ES-I3 (cell line): Measurements from ENCODE around the gene AAGAB.

ENCODE experiments used
- H3K36me3 ChIP-seq: 2 replicates; pipeline ENCODE4 v1.6.1; 2013; ENCODE audit warnings: mild to moderate bottlenecking, low read length, control low read depth, moderate library complexity; ENCODE audit not compliant: insufficient read depth
- H3K4me1 ChIP-seq: 2 replicates; pipeline ENCODE4 v1.6.1; 2013; ENCODE audit warnings: mild to moderate bottlenecking, control low read depth, low read length; ENCODE audit not compliant: insufficient read depth
- H3K9ac ChIP-seq: 2 replicates; pipeline ENCODE4 v1.6.1; 2013; ENCODE audit warnings: low read depth, mild to moderate bottlenecking, low read length, moderate library complexity
- H3K9me3 ChIP-seq: 2 replicates; pipeline ENCODE4 v1.6.1; 2013; ENCODE audit warnings: mild to moderate bottlenecking, low read length, moderate library complexity; ENCODE audit not compliant: control insufficient read depth, insufficient read depth

AAGAB gene

DNA sequence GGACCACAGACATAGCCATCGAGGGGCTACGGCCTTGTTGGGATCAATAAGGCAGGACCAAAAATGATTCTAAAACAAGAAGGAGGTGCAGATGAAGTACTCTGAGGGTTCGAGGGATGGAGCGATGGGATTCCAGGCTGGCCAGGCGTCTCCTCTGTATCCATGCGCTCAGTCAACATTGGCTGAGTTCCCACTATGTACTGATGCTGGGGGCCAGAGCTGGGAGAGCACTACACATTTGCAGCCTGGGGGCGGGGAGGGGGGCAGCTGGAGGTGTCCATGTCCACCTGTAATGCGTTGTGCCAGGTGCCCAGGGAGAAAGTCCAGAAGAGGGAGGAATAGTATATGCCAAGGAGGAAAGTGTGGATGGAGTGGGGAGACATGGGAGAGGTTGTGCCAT is 81.5 kb downstream of the AAGAB start:
- Histone ChIP-seq H3K9ac (no peak overlapping the region), H3K9me3 (no peaks in the 10 kb centered on the region), H3K36me3 (peaks cover 3% of the 10 kb centered on the region; the same call in 1 of the 2 replicates), H3K4me1 (peaks cover 31% of the 10 kb centered on the region)

DNA sequence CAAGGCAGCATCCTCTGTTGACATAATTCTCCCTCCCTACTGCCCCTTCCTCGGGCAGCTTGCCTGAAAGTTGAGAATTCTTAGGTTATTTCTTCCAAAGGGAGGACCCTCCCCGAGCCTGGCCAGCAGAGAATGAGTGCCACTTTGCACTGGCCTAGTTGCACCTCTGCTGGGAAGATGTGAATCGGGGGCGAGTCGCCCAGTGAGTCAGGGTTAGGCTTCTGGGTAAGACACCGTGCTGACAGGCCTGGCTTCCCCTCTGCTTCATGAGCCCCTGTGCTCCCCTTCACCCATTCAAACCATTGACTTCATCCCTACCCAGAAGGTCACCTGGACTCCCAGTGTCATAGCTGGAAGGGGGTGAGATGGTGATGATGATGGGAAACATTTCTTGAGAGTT is 82.3 kb downstream of the AAGAB start:
- H3K36me3 ChIP-seq, result peaks cover 8% of the 10 kb centered on the region; the same call in 1 of the 2 replicates
- no peaks in the 10 kb centered on the region for H3K9me3 ChIP-seq
- H3K9ac ChIP-seq, result no peak overlapping the region
- H3K4me1 ChIP-seq, result peaks cover 31% of the 10 kb centered on the region

DNA sequence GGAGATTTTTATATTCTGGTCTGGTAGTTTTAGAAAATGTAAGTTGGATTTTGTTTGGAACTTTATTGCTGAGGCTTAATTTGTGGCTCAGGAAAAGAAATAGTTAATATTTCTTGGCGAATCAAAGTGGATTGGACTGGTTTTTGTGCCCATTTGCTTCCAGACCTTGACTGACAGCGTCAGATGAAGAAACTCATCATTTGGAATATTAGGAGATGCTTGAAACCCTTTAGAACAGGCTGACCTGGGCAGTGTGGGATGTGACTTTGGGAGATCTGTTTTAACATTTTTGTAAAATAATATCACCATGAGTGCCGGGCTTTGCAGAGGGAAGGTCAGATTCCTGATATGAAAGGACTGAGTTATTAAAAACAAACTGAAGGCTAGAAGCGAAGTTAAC is 83.0 kb downstream of the AAGAB start:
- H3K4me1 ChIP-seq, result peaks cover 28% of the 10 kb centered on the region
- H3K9ac ChIP-seq, result no peak overlapping the region
- peaks cover 8% of the 10 kb centered on the region; the same call in 1 of the 2 replicates for H3K36me3 ChIP-seq
- no peaks in the 10 kb centered on the region for H3K9me3 ChIP-seq

DNA sequence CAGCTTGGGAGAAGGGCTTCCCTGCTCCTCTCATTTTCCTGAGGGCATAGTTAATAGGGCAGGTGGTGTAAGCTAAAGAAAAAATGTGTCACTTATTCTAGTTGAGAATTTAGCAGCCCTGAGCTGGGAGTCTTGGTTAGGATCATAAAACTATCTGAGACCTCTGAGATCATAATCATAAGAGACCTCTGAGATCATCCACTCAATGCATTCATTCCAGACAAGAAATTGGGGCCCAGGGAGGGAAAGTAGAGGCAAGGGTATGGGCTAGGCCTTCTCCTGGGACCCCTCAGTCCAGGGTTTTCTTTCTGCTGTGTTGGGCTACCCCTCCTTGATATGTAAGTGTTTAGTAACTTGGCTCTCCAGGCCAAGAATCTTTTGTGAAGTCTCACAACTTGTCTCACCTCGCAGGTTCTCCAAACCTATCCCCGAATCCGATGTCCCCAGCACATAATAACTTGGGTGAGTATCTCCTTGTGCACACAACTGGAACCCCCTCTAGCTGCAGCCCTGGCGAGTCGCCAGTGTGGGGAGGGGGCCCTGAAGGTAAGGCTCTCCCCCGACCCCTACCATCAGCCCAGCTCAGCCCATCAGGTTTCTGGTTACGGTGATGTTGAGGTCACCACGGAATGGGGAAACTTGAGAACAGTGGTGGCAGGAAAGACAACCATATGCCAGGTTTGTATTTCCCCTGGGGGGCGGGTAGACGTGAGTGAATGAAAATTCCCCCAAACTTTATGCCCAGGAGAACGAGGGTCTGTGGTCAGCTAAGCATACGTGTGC is 84.1 kb downstream of the AAGAB start:
- Histone ChIP-seq H3K9ac (no peak overlapping the region), H3K4me1 (peaks cover 22% of the 10 kb centered on the region), H3K9me3 (no peaks in the 10 kb centered on the region), H3K36me3 (peaks cover 8% of the 10 kb centered on the region; the same call in 1 of the 2 replicates)

DNA sequence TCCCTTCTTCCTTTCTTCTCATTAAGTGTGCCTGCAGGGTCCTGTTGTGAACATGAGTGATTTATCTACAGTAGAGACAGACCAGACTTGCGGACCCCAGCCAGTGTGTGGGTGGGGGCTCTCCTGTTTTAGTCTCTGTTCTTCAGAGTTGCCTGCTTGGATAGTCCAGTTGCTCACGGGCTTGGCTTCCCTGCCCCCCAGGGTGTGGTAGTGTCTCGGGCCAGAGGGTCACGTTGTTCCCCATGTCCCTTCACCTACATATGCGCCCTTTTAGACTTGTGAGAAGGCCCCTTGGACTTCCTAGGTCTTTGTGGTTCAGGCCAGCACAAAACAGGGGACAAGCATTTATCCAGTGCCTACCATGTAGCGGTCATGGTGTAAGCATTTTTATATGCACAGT is 85.8 kb downstream of the AAGAB start:
- Histone ChIP-seq H3K36me3 (peaks cover 7% of the 10 kb centered on the region; the same call in 1 of the 2 replicates), H3K4me1 (peaks cover 19% of the 10 kb centered on the region; the same call in 1 of the 2 replicates), H3K9me3 (no peaks in the 10 kb centered on the region), H3K9ac (no peak overlapping the region)

DNA sequence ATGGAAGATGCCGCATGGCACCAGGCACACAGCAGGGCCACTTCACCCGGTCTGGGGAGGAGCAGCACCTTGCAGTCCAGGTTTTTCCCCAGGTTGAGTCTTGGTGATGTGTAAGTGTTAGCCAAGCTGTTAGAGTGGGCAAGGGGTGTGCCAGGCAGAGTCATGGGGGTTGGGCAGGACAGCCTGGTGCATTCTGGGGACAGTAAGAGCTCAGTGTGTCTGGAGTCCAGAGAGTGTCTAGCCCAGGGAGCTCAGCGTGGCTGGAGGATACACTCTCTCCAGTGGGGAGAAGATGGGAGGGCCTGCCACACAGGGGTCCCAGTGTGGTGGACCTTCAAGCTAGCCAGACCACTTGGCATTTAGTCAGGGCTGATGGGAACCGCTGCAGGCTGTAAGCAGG is 87.4 kb downstream of the AAGAB start:
- H3K9ac ChIP-seq, result no peak overlapping the region
- H3K4me1 ChIP-seq, result peaks cover 19% of the 10 kb centered on the region; the same call in 1 of the 2 replicates
- H3K36me3 ChIP-seq, result peaks cover 5% of the 10 kb centered on the region; the same call in 1 of the 2 replicates
- no peaks in the 10 kb centered on the region for H3K9me3 ChIP-seq

DNA sequence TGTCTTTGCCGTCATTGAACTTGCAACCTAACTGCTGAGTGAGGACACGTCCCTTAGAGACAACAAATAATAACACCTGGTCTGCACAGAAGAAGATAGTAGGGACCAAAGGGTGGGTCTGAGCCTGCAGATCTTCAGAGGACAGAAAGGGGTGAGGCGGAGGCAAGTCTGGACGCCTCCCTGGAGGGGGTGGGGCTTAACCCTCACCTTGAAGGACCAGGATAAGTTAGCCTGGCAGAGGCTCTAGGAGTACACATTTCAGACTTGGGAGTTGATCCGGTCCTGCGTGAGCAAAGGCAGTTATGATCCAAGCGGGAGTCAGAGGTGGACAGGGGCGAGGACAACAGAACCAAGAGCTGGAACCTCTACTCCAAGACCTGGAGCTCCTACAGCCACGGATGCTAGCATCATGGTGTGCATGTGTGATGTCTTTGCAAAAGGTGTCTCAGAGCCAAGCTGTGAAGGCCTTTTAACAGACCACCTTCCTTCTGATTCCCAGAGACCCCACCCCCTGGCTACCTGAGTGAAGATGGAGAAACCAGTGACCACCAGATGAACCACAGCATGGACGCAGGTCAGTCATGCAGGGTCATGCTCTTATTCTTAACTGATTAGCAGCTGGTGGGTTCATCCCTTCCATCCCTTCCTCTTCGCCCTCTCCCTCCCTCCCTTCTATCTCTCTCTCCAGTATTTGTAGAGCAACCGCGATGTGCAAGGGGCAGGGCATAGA is 88.0 kb downstream of the AAGAB start:
- H3K36me3 ChIP-seq, result peaks cover 5% of the 10 kb centered on the region; the same call in 1 of the 2 replicates
- H3K9me3 ChIP-seq, result no peaks in the 10 kb centered on the region
- H3K4me1 ChIP-seq, result peaks cover 23% of the 10 kb centered on the region; the same call in 1 of the 2 replicates
- H3K9ac ChIP-seq, result peak overlapping the region; percentile 7; the same call in 1 of the 2 replicates

DNA sequence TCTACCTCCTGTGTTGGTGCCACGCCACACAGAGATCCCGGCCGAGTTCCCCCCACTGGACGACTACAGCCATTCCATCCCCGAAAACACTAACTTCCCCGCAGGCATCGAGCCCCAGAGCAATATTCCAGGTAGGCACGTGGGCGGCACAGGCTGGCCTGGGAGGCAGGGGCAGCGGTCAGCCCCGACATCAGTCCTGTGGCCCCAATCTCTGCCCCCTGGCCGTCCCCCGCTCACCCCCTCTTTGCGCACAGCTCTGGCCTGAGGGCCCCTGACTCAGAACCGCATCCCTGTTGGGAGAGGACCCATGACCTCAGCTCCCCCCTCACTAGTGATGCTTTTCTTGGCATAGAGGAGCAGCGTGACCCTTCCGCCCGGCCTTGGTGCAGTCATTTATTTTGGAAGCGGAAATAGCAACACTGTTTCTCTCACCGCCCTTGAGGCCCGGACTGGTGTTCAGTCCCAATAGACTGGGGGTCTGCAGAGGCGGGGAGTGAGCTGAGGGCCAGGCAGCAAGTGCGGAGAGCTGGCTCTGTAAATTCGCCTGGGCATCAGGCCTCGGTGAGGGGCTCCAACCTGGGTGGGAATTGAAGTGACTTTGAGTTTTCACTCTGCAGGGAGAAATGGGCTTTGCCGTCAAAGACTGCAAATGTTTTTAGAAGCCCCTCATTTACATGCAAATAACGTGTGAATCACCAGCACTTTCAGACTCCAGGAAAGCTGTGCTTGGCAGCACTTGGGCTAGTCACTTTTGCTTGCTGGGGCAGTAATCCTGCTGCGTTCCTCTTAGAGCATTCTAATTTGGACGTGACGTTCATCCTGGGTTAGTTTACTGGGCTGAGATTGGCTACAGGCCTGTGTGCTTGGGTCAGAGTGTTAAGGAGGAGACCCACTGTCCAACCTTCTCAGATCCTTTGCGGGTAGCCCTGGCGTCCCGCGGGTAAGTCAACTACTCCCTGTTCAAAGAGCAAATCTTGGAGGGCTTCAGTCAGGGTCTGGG is 88.9 kb downstream of the AAGAB start:
- Histone ChIP-seq H3K9me3 (no peaks in the 10 kb centered on the region), H3K4me1 (peaks cover 23% of the 10 kb centered on the region; the same call in 1 of the 2 replicates), H3K9ac (peak overlapping the region; percentile 22; the same call in 1 of the 2 replicates), H3K36me3 (peaks cover 5% of the 10 kb centered on the region; the same call in 1 of the 2 replicates)

DNA sequence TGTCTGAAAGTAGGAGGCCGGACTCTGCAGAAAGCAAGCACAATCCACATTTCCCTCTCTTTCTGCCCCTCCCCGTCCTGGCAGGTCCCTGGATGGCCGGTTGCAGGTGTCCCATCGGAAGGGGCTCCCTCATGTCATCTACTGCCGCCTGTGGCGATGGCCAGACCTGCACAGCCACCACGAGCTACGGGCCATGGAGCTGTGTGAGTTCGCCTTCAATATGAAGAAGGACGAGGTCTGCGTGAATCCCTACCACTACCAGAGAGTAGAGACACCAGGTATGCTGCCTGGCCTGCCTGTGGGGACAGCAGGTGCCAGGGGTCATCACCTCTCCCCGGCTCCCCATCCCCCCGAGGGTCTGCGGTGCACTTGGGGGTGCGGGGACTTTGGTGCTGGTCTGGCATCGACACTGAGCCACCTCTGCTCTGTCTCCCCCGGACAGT is 89.6 kb downstream of the AAGAB start:
- no peaks in the 10 kb centered on the region for H3K9me3 ChIP-seq

DNA sequence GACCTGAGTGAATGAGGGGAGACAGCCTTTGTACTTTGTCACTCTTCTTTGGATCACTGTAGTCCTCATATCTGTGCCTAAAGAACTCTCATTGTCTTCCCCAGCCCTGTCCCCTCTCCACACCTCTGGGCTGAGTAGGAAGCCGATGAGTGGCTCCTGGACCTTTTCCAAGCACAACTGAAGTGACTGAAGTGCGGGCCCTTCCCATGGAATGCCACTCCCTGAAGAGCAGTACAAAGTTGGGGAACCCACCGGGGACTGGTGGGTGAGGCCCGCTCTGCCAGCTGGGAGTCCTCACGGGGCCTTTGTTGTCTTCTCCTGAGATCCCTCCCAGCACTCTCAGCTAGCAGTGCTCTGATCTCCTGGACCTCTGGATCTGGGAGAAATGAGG is 90.1 kb downstream of the AAGAB start:
- Histone ChIP-seq H3K4me1 (peaks cover 23% of the 10 kb centered on the region; the same call in 1 of the 2 replicates), H3K9ac (no peak overlapping the region), H3K36me3 (peaks cover 5% of the 10 kb centered on the region; the same call in 1 of the 2 replicates), H3K9me3 (no peaks in the 10 kb centered on the region)

More for the DNA sequence above, 89.6 kb downstream of the AAGAB start:
- Histone ChIP-seq H3K4me1 (peaks cover 23% of the 10 kb centered on the region; the same call in 1 of the 2 replicates), H3K9ac (no peak overlapping the region), H3K36me3 (peaks cover 5% of the 10 kb centered on the region; the same call in 1 of the 2 replicates)

DNA sequence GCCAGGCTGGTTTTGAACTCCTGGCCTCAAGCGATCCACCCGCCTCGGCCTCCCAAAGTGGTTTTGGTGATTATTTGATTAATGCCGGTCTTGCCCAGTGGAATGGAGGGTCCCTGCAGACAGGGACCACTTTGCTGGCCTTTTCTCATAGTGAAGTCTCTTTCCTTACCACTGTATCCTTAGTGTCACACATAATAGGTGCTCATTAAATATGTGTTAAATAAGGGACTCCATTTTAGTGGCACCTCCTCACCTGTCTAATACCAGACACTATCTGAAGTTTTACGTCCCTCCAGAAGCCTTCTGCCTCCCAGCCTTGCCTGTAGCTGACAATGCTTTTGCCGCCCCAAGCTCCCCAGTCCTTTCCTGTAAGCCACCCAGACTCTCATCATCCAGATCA is 91.3 kb downstream of the AAGAB start:
- Histone ChIP-seq H3K4me1 (peaks cover 23% of the 10 kb centered on the region; the same call in 1 of the 2 replicates), H3K9me3 (no peaks in the 10 kb centered on the region), H3K9ac (no peak overlapping the region), H3K36me3 (peaks cover 5% of the 10 kb centered on the region; the same call in 1 of the 2 replicates)

DNA sequence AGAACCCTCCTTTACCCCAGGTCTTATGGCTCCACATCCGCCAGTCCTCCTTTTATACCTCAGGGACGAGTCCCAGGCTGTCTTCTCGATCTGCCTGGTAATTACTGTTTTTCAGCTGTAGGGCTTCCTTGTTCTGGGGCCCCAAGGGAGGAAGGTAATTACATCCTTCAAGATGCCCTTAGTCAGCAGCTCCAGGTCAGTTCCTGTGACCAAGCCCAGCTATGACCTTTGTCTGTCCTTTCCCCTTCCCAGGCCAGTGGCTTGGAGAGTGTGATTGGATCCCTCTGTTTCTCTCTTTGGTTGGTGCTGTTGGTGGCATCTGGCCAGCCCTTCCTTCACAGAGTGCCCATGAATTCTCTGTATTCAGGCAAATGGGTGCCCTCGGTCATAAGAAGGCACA is 92.6 kb downstream of the AAGAB start:
- H3K9ac ChIP-seq, result no peak overlapping the region
- H3K36me3 ChIP-seq, result no peaks in the 10 kb centered on the region
- H3K9me3 ChIP-seq, result no peaks in the 10 kb centered on the region
- peaks cover 23% of the 10 kb centered on the region; the same call in 1 of the 2 replicates for H3K4me1 ChIP-seq

DNA sequence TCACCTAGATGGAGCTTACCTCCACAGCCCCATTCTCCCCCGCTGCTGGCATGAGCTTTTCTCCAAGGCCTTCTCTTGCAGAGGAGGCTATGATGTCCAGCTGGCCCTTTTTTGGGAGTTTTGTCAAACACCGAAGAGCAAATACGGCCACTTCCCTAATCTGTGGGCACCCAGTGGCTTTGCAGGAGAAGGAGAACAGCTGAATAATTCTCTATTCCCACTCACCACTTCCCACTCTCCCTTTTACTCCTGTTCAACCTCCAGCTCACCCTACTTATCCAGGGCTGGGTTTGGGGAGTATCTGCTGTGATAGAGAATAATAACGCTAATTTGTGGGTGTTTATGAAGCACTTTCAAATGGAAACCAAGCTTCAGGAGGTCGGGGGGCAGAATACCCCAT is 93.0 kb downstream of the AAGAB start:
- 0 out of 2 replicates have a peak, but pooled peaks cover under 1% of the 10 kb centered on the region for H3K36me3 ChIP-seq
- H3K9me3 ChIP-seq, result no peaks in the 10 kb centered on the region
- no peak overlapping the region for H3K9ac ChIP-seq
- H3K4me1 ChIP-seq, result peaks cover 19% of the 10 kb centered on the region; the same call in 1 of the 2 replicates
